Brain microvascular endothelial cell (primary cell): Measurements from ENCODE around the gene QSOX2.

Experiments
- DNase-seq: peaks from one replicate; pipeline ENCODE4 v3.0.0-alpha.2; 2020
- H3K27ac ChIP-seq: fragments of 250-450 bp; sonication (Bioruptor Pico); 2 replicates; pipeline ENCODE4 v1.5.1; 2020; ENCODE audit warnings: mild to moderate bottlenecking, moderate library complexity
- H3K27me3 ChIP-seq: fragments of 250-450 bp; sonication (Bioruptor Pico); replicated peaks from 2 replicates; pipeline ENCODE4 v1.5.1; 2020; ENCODE audit warnings: mild to moderate bottlenecking
- H3K36me3 ChIP-seq: fragments of 250-450 bp; sonication (Bioruptor Pico); replicated peaks from 2 replicates; pipeline ENCODE4 v1.5.1; 2020; ENCODE audit warnings: mild to moderate bottlenecking
- H3K4me3 ChIP-seq: 2 replicates; pipeline ENCODE4 v1.5.1; 2011; ENCODE audit warnings: low read depth, mild to moderate bottlenecking, control low read depth, low read length, moderate library complexity
- in situ Hi-C: cut with HindIII; loops from 2 replicates; pipeline ENCODE4 v1.10.0; 2017; ENCODE audit warnings: low sequenced_read_pairs, low pct_ligation_motif_present
- TF ChIP-seq, protein P1 (sequence below): IDR thresholded peaks from 2 replicates; pipeline ENCODE4 v1.5.1; 2011; ENCODE audit warnings: low read depth, mild to moderate bottlenecking, moderate library complexity, low read length, control low read depth, inconsistent platforms; ENCODE audit errors: missing control alignments

Gene QSOX2

DNA sequence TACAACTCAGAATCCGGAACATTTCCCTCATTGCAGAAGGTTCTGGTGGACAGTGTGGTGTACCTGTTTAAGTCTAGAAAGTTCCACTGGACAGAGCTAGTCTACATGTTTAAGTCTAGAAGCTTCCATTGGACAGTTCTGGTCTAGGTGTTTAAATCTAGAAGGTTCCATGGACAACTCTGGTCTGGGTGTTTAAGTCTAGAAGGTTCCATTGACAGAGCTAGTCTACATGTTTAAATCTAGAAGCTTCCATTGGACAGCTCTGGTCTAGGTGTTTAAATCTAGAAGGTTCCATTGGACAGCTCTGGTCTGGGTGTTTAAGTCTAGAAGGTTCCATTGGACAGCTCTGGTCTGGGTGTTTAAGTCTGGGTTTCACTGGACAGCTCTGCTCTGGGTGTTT is 33.3 kb upstream of the QSOX2 start:
- in situ Hi-C loops = no loop called here
- Histone ChIP-seq H3K4me3 (no peak overlapping the region), H3K27me3 (peaks cover 14% of the 10 kb centered on the region), H3K27ac (no peak overlapping the region), H3K36me3 (no peaks in the 10 kb centered on the region)
- TF ChIP-seq, protein P1, sequence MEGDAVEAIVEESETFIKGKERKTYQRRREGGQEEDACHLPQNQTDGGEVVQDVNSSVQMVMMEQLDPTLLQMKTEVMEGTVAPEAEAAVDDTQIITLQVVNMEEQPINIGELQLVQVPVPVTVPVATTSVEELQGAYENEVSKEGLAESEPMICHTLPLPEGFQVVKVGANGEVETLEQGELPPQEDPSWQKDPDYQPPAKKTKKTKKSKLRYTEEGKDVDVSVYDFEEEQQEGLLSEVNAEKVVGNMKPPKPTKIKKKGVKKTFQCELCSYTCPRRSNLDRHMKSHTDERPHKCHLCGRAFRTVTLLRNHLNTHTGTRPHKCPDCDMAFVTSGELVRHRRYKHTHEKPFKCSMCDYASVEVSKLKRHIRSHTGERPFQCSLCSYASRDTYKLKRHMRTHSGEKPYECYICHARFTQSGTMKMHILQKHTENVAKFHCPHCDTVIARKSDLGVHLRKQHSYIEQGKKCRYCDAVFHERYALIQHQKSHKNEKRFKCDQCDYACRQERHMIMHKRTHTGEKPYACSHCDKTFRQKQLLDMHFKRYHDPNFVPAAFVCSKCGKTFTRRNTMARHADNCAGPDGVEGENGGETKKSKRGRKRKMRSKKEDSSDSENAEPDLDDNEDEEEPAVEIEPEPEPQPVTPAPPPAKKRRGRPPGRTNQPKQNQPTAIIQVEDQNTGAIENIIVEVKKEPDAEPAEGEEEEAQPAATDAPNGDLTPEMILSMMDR = no peak
- no peak for DNase-seq

DNA sequence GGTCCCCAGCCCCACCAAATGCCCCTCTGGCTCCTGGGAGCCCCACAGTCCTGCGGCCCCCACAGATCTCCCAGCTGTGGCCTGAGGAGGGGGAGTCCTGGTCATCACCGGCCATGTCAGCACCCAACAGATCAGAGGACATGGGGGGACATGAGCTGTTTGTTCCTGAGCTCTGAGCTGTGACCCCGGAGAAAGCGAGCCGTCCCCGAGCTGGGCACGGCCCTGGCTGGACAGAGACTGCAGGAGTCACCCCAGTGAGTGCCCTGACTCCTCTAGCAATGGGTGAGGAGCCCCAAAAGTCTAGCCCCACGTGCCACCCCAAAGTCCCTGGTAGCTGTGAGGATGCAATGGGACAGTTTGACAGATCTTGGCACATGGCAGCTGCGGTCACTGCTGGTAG is 32.6 kb upstream of the QSOX2 start:
- no peaks in the 10 kb centered on the region for H3K36me3 ChIP-seq
- no peak overlapping the region for H3K4me3 ChIP-seq
- TF ChIP-seq, protein P1 = no peak
- in situ Hi-C loops = no loop called here
- no peak overlapping the region for H3K27ac ChIP-seq
- no peak for DNase-seq
- H3K27me3 ChIP-seq = peaks cover 19% of the 10 kb centered on the region

DNA sequence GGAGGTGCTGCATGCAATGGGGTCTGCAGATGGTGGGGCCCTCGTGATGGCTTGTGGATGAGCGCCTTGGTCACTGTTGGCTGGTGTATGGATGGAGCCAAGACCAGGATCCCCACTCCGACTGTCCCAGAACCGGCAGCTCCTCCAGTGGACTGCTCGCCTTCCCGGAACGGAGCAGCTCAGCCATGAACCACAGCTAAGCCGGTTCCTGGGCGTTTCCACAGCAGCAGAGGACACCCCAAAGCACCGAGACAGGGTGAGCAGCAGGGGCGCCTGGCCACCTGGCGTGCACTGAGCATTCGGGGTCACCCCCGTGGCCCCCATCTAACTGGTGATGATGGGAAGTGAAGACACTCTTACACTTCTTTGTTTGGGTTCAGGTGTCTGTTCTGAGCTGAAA is 32.1 kb upstream of the QSOX2 start:
- Histone ChIP-seq H3K4me3 (no peak overlapping the region), H3K27me3 (peaks cover 19% of the 10 kb centered on the region), H3K27ac (no peak overlapping the region), H3K36me3 (no peaks in the 10 kb centered on the region)
- TF ChIP-seq, protein P1 = no peak
- in situ Hi-C loops = no loop called here
- no peak for DNase-seq

DNA sequence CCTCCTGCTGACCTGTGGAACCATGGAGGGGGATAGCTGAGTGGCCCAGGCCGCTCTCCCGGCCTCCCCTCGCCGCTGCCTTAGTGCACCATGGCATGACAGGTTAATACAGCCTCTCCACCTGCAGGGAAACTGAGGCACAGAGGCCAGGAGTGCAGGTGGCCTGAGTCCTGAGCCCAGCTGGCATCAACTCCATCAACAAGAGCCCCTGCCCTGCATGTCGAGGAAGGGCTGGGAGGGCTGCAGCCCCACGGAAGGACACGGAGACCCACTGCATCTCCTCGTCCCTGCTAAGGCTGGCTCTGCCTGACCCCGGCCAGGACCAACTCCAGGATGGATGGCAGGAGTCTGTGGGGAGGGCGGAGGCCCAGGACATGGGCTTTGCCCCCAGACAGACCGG is 31.1 kb upstream of the QSOX2 start:
- H3K4me3 ChIP-seq = no peak overlapping the region
- no peak for DNase-seq
- TF ChIP-seq, protein P1 = no peak
- in situ Hi-C loops = no loop called here
- H3K36me3 ChIP-seq = no peaks in the 10 kb centered on the region
- no peak overlapping the region for H3K27ac ChIP-seq
- H3K27me3 ChIP-seq = peaks cover 21% of the 10 kb centered on the region

DNA sequence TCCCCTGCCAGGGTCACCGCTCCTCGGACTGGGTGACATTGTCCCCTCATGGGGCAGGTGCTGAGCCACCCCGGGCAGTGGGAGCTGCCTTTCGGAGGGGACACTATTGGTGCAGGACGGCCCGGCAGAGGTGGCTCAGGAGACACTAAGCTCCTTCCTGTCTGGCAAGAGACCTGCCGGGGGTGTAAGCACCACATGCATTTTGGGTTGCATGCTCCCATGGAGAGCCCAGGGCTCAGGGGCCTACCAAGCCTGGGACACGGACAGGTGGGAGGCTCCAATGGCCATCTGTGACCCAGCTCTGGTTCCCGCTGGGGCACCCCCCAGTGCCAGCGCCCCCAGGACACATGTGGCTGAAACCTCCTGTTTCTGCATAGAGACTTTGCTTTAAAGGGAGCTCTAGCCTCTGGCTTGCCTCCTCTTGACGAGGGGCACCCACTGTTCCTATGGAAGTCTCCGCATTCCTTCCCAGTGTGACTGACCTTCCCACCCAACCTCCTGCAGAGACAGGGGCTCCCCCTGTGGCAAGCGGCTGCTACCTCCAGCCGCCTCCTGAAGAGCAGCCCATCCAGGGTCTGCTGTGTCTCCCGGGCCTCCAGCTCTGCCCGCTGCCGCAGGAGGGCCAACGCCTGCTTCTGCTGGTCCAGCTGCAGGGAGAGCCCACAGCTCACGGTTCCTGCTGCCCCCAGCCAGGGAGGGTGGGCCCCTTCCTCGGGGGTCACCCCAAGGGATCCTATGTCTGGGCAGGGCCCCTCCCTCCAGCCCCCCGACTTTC is 30.2 kb upstream of the QSOX2 start:
- in situ Hi-C loops = no loop called here
- Histone ChIP-seq H3K27ac (no peak overlapping the region), H3K27me3 (peaks cover 21% of the 10 kb centered on the region), H3K4me3 (no peak overlapping the region), H3K36me3 (no peaks in the 10 kb centered on the region)
- no peak for DNase-seq
- TF ChIP-seq, protein P1 = peak; percentile 17
